HEK293 (cell line): Measurements from ENCODE around the gene SKIL.
"Not testable (repeated sequence)": the region's sequence is repeated elsewhere in the genome, so short reads cannot be mapped to it uniquely, and the experiment has no call there.

ENCODE experiments used
- CTCF ChIA-PET: fragments of 350-600 bp; formaldehyde crosslinking; extraction: SDS; loops from one replicate; lab custom pipeline; 2021; ENCODE audit warnings: antibody characterized with exemption; lab: Yijun Ruan, JAX
- POLR2A ChIA-PET: fragments of 300-600 bp; formaldehyde crosslinking; extraction: SDS; loops from one replicate; lab custom pipeline; 2020; ENCODE audit warnings: antibody characterized with exemption, inconsistent platforms; lab: Yijun Ruan, JAX
- H3K27ac ChIP-seq: fragments of 200-500 bp; sonication (Bioruptor generic); 2 replicates; pipeline ENCODE4 v1.5.1; 2014; ENCODE audit warnings: low read depth, low read length, control low read depth, inconsistent platforms; ENCODE audit errors: extremely low read depth
- H3K36me3 ChIP-seq, 2 experiments: fragments of 200-500 bp in 1 of 2; sonication (Bioruptor generic) in 1 of 2; 1 replicate in 1 of 2; 2 replicates in 1 of 2; pipeline ENCODE4 v1.5.1; 2014 to 2017; ENCODE audit warnings: inconsistent platforms in 2 of 2, low read length in 2 of 2; ENCODE audit not compliant: control insufficient read depth in 2 of 2, insufficient read depth in 1 of 2
- H3K4me1 ChIP-seq: fragments of 200-500 bp; sonication (Bioruptor generic); 2 replicates; pipeline ENCODE4 v1.5.1; 2014; ENCODE audit warnings: mild to moderate bottlenecking, low read length, inconsistent platforms; ENCODE audit not compliant: control insufficient read depth, insufficient read depth
- H3K4me3 ChIP-seq: 2 replicates; pipeline ENCODE4 v1.5.1; 2011; ENCODE audit warnings: low read depth, mild to moderate bottlenecking, control low read depth, low read length, moderate library complexity
- H3K9me3 ChIP-seq: fragments of 200-500 bp; sonication (Bioruptor generic); 2 replicates; pipeline ENCODE4 v1.5.1; 2014; ENCODE audit warnings: low read depth, low read length, inconsistent platforms; ENCODE audit not compliant: control insufficient read depth, insufficient read depth
- SP7 ChIP-seq: fragments of 450-650 bp; formaldehyde crosslinking; IDR thresholded peaks from 2 replicates; pipeline ENCODE4 v1.5.1; 2016; ENCODE audit warnings: missing biosample characterization, missing genetic modification characterization
- TSHZ1 ChIP-seq: fragments of 450-650 bp; formaldehyde crosslinking; IDR thresholded peaks from 2 replicates; pipeline ENCODE4 v1.5.1; 2016; ENCODE audit warnings: missing biosample characterization, missing genetic modification characterization, borderline replicate concordance
- YY2 ChIP-seq: fragments of 450-650 bp; formaldehyde crosslinking; IDR thresholded peaks from 2 replicates; pipeline ENCODE4 v1.5.1; 2016; ENCODE audit warnings: missing biosample characterization, missing genetic modification characterization
- ZBTB17 ChIP-seq: fragments of 450-650 bp; formaldehyde crosslinking; IDR thresholded peaks from 2 replicates; pipeline ENCODE4 v1.5.1; 2016; ENCODE audit warnings: missing biosample characterization, missing genetic modification characterization
- ZNF146 ChIP-seq: fragments of 450-650 bp; formaldehyde crosslinking; IDR thresholded peaks from 2 replicates; pipeline ENCODE4 v1.5.1; 2016; ENCODE audit warnings: missing biosample characterization, missing genetic modification characterization
- ZNF626 ChIP-seq: fragments of 450-650 bp; sonication (Bioruptor Pico); formaldehyde crosslinking; IDR thresholded peaks from 2 replicates; pipeline ENCODE4 v1.5.1; 2018; ENCODE audit warnings: missing biosample characterization, missing genetic modification characterization, inconsistent platforms
- ZNF830 ChIP-seq: fragments of 450-650 bp; IDR thresholded peaks from 2 replicates; pipeline ENCODE4 v1.5.0; 2018; ENCODE audit warnings: missing biosample characterization, missing genetic modification characterization, low read depth, mild to moderate bottlenecking, moderate library complexity

SKIL gene

GRCh38 chr3:170342273-170342672 lies 15.2 kb upstream of the SKIL start:
- H3K36me3 ChIP-seq, H3K27ac ChIP-seq, H3K4me3 ChIP-seq, CTCF ChIA-PET, H3K9me3 ChIP-seq, POLR2A ChIA-PET, H3K4me1 ChIP-seq: not testable (repeated sequence)

- H3K9me3 ChIP-seq, H3K27ac ChIP-seq, H3K4me3 ChIP-seq, H3K36me3 ChIP-seq, H3K4me1 ChIP-seq: not testable (repeated sequence)
- ChIA-PET POLR2A (interaction anchor here (1.6 kb wide), 1 partner anchor 13 kb away, joined by 16 read pairs; the partner anchor contains the start of gene SKIL), CTCF (interaction anchor here (1.2 kb wide), 1 partner anchor 21 kb away, joined by 3 read pairs; no protein-coding TSS in a partner anchor)
These were observed 13.7 kb upstream of the SKIL start for GRCh38 chr3:170343859-170344258.

GRCh38 chr3:170344971-170345370 lies 12.5 kb upstream of the SKIL start:
- ChIA-PET POLR2A (interaction anchor here (1.6 kb wide), 1 partner anchor 12 kb away, joined by 16 read pairs; the partner anchor contains the start of gene SKIL), CTCF (no interaction called here)
- no peaks in the 10 kb centered on the region for H3K36me3 ChIP-seq
- TF ChIP-seq ZNF830: no peak
- H3K4me3 ChIP-seq: no peak overlapping the region
- no peaks in the 10 kb centered on the region for H3K9me3 ChIP-seq
- no peaks in the 10 kb centered on the region for H3K4me1 ChIP-seq
- H3K27ac ChIP-seq: no peak overlapping the region

GRCh38 chr3:170346481-170347392 lies 10.8 kb upstream of the SKIL start:
- POLR2A ChIA-PET: no interaction called here

More at GRCh38 chr3:170346481-170347392, 10.8 kb upstream of the SKIL start:
- CTCF ChIA-PET: interaction anchor here (0.6 kb wide), 1 partner anchor 54 kb away, joined by 3 read pairs; no protein-coding TSS in a partner anchor
- no peaks in the 10 kb centered on the region for H3K36me3 ChIP-seq
- no peak for TF ChIP-seq SP7
- TF ChIP-seq TSHZ1 (tag by site-specific recombination): no peak
- TF ChIP-seq ZBTB17 (tag by site-specific recombination): peak; percentile 30; the same call in 1 of the 2 replicates
- TF ChIP-seq ZNF146 (tag by site-specific recombination): no peak
- no peak for TF ChIP-seq YY2 (tag by site-specific recombination)
- TF ChIP-seq ZNF626 (tag by site-specific recombination): no peak
- H3K9me3 ChIP-seq: no peaks in the 10 kb centered on the region
- H3K27ac ChIP-seq: no peak overlapping the region
- H3K4me3 ChIP-seq: no peak overlapping the region
- H3K4me1 ChIP-seq: no peaks in the 10 kb centered on the region
